ENCODE results near the gene CNIH2. TPM values are rescaled to one million over a fixed set of nuclear protein-coding genes. Genes with fewer than 3 reads are reported as not detected.
A peak's percentile ranks its signal among the peaks of the same experiment; 100 is the strongest.

Gene CNIH2
- total and polyA plus RNA-seq, 7 donors = 0.63 to 1.7 TPM; not detected in 5

DNA sequence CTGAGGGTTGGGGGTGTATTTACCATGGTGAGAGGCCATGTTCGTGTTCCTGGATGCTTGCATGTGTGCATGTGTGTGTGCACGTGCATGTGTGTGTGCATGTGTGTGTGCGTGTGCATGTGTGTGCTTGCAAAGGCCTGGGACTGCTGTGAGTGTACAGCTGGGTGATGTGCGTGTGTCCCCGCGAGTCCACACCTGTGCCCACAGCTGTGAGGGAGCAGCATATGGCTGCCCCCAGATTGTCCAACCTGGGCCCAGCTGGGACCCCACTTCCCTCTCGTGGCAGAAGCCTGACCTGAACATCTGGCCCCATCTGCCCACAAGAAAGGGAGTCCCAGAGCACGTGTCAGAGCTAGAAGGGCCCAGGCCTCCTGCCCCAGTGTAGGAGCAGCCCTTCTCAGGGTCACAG is 47.3 kb downstream of the CNIH2 start:
- H3K36me3 ChIP-seq = no peaks in the 10 kb centered on the region

DNA sequence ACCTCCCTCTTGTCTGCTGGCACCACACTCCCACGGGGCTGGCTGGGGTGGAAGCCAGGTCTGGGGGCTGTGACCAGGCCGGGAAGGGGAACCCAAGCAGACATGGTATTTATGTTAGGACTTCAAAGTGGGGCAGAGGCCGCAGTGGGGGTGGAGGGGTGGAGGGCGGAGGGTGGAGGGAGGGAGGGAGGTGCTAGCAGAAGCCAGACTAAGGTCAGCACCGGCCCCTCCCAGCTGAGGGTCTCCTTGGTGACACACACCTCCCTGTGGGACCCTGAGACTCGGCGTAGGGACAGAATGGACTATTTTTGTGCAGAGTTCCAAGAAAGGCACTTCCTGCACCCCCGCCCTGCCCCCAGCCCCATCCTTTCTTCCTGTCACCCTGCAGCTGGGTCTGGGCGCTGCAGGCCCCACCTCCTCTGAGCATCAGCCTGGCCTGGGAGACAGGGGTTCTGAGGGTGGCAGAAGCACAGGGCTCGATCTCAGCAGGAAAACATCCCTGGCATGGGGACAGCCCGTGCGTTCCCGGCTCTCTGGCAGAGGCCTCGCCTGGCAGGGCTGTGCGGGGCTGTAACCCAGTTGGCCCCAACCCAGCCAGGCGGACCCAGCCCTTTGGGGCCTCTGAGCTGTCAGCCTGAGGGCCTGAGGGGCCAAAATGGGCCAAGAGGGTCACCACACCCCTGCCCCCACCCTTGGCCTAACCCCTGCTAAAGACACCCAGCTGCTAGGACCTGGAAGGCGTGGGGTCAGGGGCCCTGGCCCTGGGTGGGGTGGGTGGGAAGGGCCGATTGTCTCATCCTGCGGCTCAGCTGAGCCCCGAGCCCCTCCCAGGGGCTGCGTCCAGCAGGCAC is 48.5 kb downstream of the CNIH2 start:
- no peaks in the 10 kb centered on the region for H3K27me3 ChIP-seq
- DNase-seq = peak; percentile 82
- TF ChIP-seq, protein P1, sequence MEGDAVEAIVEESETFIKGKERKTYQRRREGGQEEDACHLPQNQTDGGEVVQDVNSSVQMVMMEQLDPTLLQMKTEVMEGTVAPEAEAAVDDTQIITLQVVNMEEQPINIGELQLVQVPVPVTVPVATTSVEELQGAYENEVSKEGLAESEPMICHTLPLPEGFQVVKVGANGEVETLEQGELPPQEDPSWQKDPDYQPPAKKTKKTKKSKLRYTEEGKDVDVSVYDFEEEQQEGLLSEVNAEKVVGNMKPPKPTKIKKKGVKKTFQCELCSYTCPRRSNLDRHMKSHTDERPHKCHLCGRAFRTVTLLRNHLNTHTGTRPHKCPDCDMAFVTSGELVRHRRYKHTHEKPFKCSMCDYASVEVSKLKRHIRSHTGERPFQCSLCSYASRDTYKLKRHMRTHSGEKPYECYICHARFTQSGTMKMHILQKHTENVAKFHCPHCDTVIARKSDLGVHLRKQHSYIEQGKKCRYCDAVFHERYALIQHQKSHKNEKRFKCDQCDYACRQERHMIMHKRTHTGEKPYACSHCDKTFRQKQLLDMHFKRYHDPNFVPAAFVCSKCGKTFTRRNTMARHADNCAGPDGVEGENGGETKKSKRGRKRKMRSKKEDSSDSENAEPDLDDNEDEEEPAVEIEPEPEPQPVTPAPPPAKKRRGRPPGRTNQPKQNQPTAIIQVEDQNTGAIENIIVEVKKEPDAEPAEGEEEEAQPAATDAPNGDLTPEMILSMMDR (IDR thresholded peaks at IDR 0.05) = no peak
- TF ChIP-seq POLR2AphosphoS5 (IDR thresholded peaks at IDR 0.05) = peak in 1 of 4 donors; percentile 19
- no peaks in the 10 kb centered on the region for H3K9me3 ChIP-seq
- H3K36me3 ChIP-seq = no peaks in the 10 kb centered on the region
- WGBS, 2 donors = 41 to 55% methylated on average over 21 of the region's 21 CpGs
- no peak overlapping the region for H3K4me3 ChIP-seq
- H3K27ac ChIP-seq = peak overlapping the region; percentile 63 to 81 (median 72)
- peaks cover 0 to 34% (median 31%) of the 10 kb centered on the region in 4 donors for H3K4me1 ChIP-seq
- intact Hi-C loops (cut with DNase I) = loop anchor here (5.0 kb wide), 1 partner anchor 61 kb away; no protein-coding TSS in a partner anchor

More for the DNA sequence above, 47.3 kb downstream of the CNIH2 start:
- H3K4me1 ChIP-seq = peaks cover 0 to 34% (median 31%) of the 10 kb centered on the region in 4 donors
- no peak overlapping the region for H3K4me3 ChIP-seq
- intact Hi-C loops (cut with DNase I) = loop anchor here (5.0 kb wide), 1 partner anchor 62 kb away; no protein-coding TSS in a partner anchor
- no peaks in the 10 kb centered on the region for H3K9me3 ChIP-seq
- TF ChIP-seq, protein P1 (IDR thresholded peaks at IDR 0.05) = no peak
- no peak for DNase-seq
- WGBS, 2 donors = 71 to 77% methylated on average over 8 of the region's 8 CpGs
- peak overlapping the region in 1 of 4 donors; percentile 81 for H3K27ac ChIP-seq
- H3K27me3 ChIP-seq = no peaks in the 10 kb centered on the region

DNA sequence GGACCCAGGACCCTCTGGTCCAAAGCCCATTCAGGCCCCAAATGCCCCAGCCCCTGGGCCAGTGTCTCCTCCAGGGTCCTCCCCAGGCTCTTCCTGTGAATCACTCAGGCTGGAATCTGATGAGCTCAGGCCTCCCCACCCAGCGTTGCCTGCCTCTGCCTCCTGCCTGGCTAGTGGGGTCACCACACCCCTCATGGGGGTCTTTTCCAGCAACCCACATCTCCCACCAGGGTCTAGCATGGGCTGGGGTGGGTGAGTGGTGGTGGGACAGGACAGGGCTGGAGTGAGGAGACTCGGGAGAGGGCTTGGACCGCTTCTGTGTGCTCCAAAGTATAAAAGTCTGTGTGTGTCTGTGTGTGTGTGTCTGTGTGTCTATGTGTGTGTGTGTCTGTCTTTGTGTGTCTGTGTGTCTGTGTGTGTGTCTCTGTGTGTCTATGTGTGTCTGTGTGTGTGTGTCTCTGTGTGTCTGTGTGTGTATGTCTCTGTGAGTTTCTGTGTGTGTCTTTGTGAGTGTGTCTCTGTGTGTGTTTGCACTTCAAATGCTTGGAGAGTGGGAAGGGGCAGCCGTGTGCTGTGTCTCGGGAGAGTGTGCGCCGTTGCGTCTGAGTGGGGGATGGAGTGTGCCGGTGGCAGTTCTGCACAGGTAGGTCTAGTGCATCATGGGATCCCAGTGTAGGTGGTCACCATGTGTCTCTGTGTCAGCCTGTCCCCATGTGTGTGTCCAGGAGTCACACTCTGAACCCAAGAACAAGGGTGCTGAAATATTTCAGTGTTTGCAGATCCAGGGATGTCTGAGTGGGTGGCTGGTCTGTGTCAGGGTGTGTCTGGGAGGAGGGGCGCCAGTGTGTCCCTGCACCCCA is 49.4 kb downstream of the CNIH2 start:
- no peaks in the 10 kb centered on the region for H3K27me3 ChIP-seq
- no peak for DNase-seq
- H3K9me3 ChIP-seq = no peaks in the 10 kb centered on the region
- TF ChIP-seq, protein P1 (IDR thresholded peaks at IDR 0.05) = no peak
- TF ChIP-seq POLR2A (IDR thresholded peaks at IDR 0.05) (no peak), POLR2AphosphoS5 (IDR thresholded peaks at IDR 0.05) (no peak), EP300 (IDR thresholded peaks at IDR 0.05) (no peak)
- intact Hi-C loops (cut with DNase I) = loop anchor here (1.0 to 5.0 kb wide), 2 partner anchors 15 to 60 kb away; no protein-coding TSS in a partner anchor
- peak overlapping the region; percentile 63 to 81 (median 72) for H3K27ac ChIP-seq
- peaks cover 0 to under 1% (median 0%) of the 10 kb centered on the region in 4 donors for H3K36me3 ChIP-seq
- peaks cover 0 to 34% (median 31%) of the 10 kb centered on the region in 4 donors for H3K4me1 ChIP-seq
- WGBS, 2 donors = 83 to 85% methylated on average over 10 of the region's 10 CpGs
- H3K4me3 ChIP-seq = no peak overlapping the region

DNA sequence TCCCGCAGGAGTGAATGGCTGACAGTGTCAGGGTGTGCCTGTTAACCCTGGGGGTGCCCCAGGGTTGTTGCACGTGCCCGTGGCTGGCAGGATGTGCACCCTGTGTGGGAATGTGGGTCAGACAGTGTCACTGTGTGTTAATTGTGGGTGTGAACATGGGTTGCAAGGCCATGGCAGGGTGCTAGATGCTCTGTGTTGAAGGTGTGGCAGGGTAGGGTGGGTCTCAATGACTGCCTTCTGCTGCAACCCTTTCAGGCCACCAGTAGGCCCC is 50.0 kb downstream of the CNIH2 start:
- Histone ChIP-seq H3K36me3 (peaks cover 0 to 6% (median 0%) of the 10 kb centered on the region in 4 donors), H3K27ac (peak overlapping the region; percentile 1 to 81 (median 54)), H3K4me1 (peaks cover 0 to 34% (median 31%) of the 10 kb centered on the region in 4 donors), H3K9me3 (no peaks in the 10 kb centered on the region), H3K4me3 (no peak overlapping the region), H3K27me3 (no peaks in the 10 kb centered on the region)
- no peak for TF ChIP-seq POLR2AphosphoS5 (IDR thresholded peaks at IDR 0.05)
- TF ChIP-seq EP300 (IDR thresholded peaks at IDR 0.05) = no peak
- TF ChIP-seq POLR2A (IDR thresholded peaks at IDR 0.05) = no peak
- TF ChIP-seq, protein P1 (IDR thresholded peaks at IDR 0.05) = no peak
- 21 to 52% methylated on average over 3 of the region's 3 CpGs for WGBS, 2 donors
- intact Hi-C loops (cut with DNase I) = loop anchor here (1.0 to 5.0 kb wide), 2 partner anchors 16 to 59 kb away; no protein-coding TSS in a partner anchor
- DNase-seq = no peak
